IPS DF 4.7 (cell line): ENCODE data around the gene ABCC4.
"Not testable (repeated sequence)": the region's sequence is repeated elsewhere in the genome, so short reads cannot be mapped to it uniquely, and the experiment has no call there.

Experiments
- DNase-seq: peaks from one replicate; pipeline ENCODE4 v3.0.0-alpha.2; 2013; ENCODE audit warnings: low spot score; ENCODE audit errors: extremely low read depth

The ABCC4 gene

GRCh38 chr13:95198606-95199005 is 102.6 kb downstream of the ABCC4 start:
- DNase-seq = not testable (repeated sequence)

DNA sequence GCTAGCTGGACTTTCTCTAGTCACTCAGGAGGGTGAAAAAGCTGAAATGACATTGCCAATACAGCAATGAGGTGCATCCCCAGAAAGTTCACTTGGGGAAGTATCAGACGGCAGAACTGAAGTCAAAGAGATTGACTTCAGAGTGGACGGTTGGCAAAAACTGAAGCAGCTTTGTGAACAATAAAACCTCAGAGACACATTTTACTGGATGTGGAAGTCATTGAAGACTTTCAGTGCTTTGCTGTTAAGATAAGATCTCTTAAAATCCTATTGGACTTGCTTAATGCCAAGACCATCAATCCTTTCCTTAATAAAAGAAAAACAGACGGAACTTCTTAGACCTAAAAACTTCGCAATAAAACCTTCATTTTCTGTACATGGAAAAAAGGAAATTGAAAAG is 103.7 kb downstream of the ABCC4 start:
- no peak for DNase-seq

- DNase-seq = no peak
Observed at GRCh38 chr13:95195146-95195545, 106.1 kb downstream of the ABCC4 start.

DNA sequence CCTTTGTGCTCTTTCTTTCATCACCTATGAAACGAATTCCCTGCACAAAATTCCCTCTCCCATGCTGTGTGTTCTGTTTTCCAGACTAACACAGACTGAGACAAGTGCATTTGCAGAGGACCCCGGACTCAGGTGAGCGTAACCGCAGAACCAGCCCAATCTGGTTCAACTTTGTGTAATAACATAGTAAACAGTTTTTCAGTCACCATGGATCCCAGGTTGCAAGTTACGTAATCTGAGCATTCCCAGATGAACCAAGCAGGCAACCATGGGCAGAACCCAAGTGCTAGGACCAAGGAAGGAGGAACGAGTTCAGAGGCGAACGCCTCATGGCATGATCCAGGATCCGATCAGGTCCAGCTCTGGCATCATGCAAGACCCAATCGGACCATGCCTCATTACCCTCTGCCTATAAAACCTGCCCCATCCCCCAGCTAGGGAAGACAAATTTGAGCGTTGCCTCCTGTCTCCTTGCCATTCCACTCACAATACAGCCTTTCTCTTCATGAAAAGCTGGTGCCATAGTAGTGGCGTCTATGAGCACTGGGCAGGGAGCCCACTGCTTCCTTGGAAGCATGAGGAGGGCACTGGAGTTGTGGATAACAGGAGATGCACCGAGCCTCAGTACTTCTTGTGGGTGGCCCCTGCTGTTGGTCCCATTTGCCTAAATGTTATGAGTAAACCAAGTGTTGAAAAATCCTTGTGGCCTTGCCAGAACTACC is 107.6 kb downstream of the ABCC4 start:
- DNase-seq = no peak

DNA sequence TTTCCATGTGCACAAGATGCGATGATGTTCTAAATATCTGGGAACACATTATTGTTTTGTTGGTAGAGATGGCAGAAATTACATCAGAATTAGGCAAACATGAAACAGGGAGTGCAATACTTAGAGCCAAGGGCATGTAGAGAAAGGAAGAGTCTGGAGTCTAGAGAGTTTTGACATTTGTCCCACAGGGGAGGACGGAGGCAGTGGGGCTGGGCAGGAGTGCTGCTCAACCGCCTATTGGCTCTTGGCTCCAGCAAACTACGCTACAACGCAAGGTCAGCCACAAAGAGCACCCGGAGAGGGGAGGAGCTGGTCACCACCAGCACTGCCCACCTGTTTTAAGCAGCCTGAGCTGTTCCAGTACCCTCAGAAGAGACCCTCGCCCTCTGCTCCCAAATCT is 108.3 kb downstream of the ABCC4 start:
- DNase-seq = no peak

DNA sequence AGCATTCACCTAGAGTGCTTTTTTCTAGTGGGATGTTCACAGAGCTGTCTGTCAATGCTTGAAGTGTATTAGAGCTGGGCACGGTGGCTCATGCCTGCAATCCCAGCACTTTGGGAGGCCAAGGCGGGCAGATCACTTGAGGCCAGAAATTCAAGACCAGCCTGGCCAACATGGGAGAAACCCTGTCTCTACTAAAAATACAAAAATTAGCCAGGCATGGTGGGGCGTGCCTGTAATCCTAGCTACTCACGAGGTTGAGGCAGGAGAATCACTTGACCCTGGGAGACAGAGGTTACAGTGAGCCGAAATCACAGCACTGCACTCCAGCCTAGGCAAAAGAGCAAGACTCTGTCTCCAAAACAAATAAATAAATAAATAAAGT is 108.7 kb downstream of the ABCC4 start:
- not testable (repeated sequence) for DNase-seq

GRCh38 chr13:95191821-95192563 is 109.3 kb downstream of the ABCC4 start:
- peak; percentile 41 for DNase-seq

GRCh38 chr13:95188128-95188527 is 113.1 kb downstream of the ABCC4 start:
- no peak for DNase-seq

- no peak for DNase-seq
Observed at GRCh38 chr13:95185851-95186250, 115.4 kb downstream of the ABCC4 start.

GRCh38 chr13:95185311-95185710 is 115.9 kb downstream of the ABCC4 start:
- no peak for DNase-seq

- no peak for DNase-seq
Observed at GRCh38 chr13:95184317-95184716, 116.9 kb downstream of the ABCC4 start.

GRCh38 chr13:95182570-95183265 is 118.5 kb downstream of the ABCC4 start:
- DNase-seq = no peak

- DNase-seq = no peak
Observed at GRCh38 chr13:95181586-95181985, 119.7 kb downstream of the ABCC4 start.

- no peak for DNase-seq
Observed at GRCh38 chr13:95180513-95181245, 120.6 kb downstream of the ABCC4 start.

- DNase-seq = no peak
Observed at GRCh38 chr13:95176611-95177259, 124.5 kb downstream of the ABCC4 start.

- no peak for DNase-seq
Observed at GRCh38 chr13:95174517-95174916, 126.7 kb downstream of the ABCC4 start.

DNA sequence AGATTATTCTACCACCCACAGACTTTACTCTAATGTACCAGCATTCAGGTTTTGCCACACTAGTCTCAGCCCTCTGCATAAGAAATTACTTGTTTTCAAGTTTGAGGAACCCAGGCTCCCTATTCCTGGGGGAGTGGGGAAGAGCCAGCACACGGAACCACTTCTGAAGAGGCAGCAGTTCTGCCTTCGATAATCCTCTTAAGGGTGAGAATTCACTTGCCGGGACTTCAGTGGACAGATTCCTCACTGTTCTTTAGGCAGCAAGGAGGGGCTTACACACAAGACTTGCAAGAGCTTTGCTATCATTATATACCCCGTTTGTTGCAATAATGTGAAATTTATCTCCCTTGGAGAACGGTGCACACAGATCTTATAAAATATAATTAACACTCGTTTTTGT is 133.1 kb downstream of the ABCC4 start:
- DNase-seq = no peak

- DNase-seq = not testable (repeated sequence)
Observed at GRCh38 chr13:95167003-95167402, 134.2 kb downstream of the ABCC4 start.

DNA sequence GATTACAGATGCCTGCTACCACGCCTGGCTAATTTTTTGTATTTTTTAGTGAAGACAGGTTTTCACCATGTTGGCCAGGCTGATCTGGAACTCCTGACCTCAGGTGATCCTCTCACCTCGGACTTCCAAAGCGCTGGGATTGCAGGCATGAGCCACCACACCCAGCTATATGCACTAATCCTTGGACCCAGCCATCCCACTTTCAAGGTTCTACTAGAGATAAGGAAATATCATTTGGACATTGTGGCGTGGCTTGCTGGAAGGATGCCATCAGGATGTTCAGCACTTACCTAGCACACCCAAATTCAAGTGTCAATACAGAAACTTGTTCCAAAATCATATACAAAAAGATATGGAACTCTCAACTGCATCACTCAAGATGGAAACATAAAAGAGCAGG is 136.4 kb downstream of the ABCC4 start:
- DNase-seq = no peak

- DNase-seq = no peak
Observed at GRCh38 chr13:95160112-95160906, 140.9 kb downstream of the ABCC4 start.
